SK-N-SH treated with all-trans-retinoic acid at 6 μM for 48 hours (cell line): ENCODE measurements around the gene GNRH2.

ENCODE experiments used
- RARB ChIP-seq: fragments of 250-450 bp; sonication (Bioruptor Pico); IDR thresholded peaks from 2 replicates; pipeline ENCODE4 v1.8.0; 2021; ENCODE audit warnings: mild to moderate bottlenecking, moderate library complexity
- TSHZ2 ChIP-seq: fragments of 250-450 bp; sonication (Bioruptor Pico); IDR thresholded peaks from 2 replicates; pipeline ENCODE4 v1.5.0; 2020; ENCODE audit warnings: mild to moderate bottlenecking, moderate library complexity

GRCh38 chr20:3082306-3082951 lies 39.0 kb downstream of the GNRH2 start:
- TF ChIP-seq TSHZ2 (CRISPR knock-in tag) (no peak), RARB (CRISPR knock-in tag) (no peak)
